Measurements from ENCODE around the gene MLEC.

MLEC gene

DNA sequence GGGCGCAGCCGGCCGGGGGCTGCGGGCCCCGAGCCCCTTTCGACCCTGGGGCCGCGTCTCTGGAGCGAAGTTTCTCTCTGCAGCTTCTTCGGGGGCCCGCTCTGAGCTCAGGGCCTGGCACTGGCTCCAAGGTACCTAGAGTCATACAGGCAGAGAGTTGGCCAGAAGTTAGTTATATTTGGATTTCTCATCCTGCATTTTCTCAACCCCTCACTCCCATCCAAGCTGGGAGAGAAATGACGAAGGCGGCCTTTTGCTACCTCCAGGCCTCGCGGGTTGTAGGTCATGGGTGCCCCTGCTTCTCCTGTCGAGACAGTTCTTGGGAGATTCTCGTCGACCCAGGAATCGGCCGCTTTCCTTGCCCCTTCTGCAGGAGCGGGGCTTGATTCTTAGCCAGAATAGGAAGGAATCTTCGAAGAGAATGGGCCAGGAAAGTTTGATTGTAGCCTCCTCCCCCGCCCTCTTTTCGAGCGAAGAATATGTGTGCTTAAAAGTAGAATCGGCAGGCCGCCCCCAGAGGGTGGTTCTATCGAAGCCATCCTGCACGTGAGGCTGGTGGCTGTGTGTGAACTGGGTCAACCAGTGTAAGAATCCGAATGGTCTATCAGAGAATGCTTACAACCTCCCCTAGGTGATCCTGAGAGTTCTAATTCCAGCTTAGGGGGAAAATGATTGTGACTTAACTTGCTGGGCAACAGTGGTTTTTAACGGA, 785 bp downstream of the MLEC start:
- no peak for TF ChIP-seq OSR1 (CRISPR knock-in tag; IDR thresholded peaks at IDR 0.05)
- TF ChIP-seq RARB (CRISPR knock-in tag; IDR thresholded peaks at IDR 0.05) = no peak
- no peak for TF ChIP-seq ESRRG (CRISPR knock-in tag; IDR thresholded peaks at IDR 0.05)
- TF ChIP-seq SNAI2 (CRISPR knock-in tag; IDR thresholded peaks at IDR 0.05) = no peak
- TF ChIP-seq ZC3H10 (CRISPR knock-in tag; IDR thresholded peaks at IDR 0.05) = no peak
- no peak for TF ChIP-seq GLIS3 (CRISPR knock-in tag; IDR thresholded peaks at IDR 0.05)
- no peak for TF ChIP-seq TCF4 (CRISPR knock-in tag; IDR thresholded peaks at IDR 0.05; ENCODE audit: borderline replicate concordance)
- TF ChIP-seq, protein P1, sequence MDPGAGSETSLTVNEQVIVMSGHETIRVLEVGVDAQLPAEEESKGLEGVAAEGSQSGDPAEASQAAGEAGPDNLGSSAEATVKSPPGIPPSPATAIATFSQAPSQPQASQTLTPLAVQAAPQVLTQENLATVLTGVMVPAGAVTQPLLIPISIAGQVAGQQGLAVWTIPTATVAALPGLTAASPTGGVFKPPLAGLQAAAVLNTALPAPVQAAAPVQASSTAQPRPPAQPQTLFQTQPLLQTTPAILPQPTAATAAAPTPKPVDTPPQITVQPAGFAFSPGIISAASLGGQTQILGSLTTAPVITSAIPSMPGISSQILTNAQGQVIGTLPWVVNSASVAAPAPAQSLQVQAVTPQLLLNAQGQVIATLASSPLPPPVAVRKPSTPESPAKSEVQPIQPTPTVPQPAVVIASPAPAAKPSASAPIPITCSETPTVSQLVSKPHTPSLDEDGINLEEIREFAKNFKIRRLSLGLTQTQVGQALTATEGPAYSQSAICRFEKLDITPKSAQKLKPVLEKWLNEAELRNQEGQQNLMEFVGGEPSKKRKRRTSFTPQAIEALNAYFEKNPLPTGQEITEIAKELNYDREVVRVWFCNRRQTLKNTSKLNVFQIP (CRISPR knock-in tag; IDR thresholded peaks at IDR 0.05; ENCODE audit: borderline replicate concordance, low read depth) = no peak
- no peak for TF ChIP-seq CSRNP3 (CRISPR knock-in tag; IDR thresholded peaks at IDR 0.05)
- TF ChIP-seq CSDC2 (CRISPR knock-in tag; IDR thresholded peaks at IDR 0.05) = no peak
- no peak for TF ChIP-seq ZNF70 (CRISPR knock-in tag; IDR thresholded peaks at IDR 0.05)
- no peak for TF ChIP-seq ZNF565 (CRISPR knock-in tag; conservative IDR thresholded peaks at IDR 0.05; ENCODE audit: low read depth)
- TF ChIP-seq TSHZ2 (CRISPR knock-in tag; IDR thresholded peaks at IDR 0.05) = no peak
- ATAC-seq = no peak

GRCh38 chr12:120688527-120689071, 1.6 kb downstream of the MLEC start:
- TF ChIP-seq, protein P1 (CRISPR knock-in tag; IDR thresholded peaks at IDR 0.05; ENCODE audit: borderline replicate concordance, low read depth) = no peak
- ATAC-seq = no peak

- no peak for ATAC-seq
- TF ChIP-seq ZNF70 (CRISPR knock-in tag; IDR thresholded peaks at IDR 0.05) (no peak), ZNF565 (CRISPR knock-in tag; conservative IDR thresholded peaks at IDR 0.05; ENCODE audit: low read depth) (no peak), ZNF8 (CRISPR knock-in tag; IDR thresholded peaks at IDR 0.05) (no peak), ZFP30 (CRISPR knock-in tag; IDR thresholded peaks at IDR 0.05) (no peak), ISL1 (CRISPR knock-in tag; IDR thresholded peaks at IDR 0.05) (no peak), TSHZ2 (CRISPR knock-in tag; IDR thresholded peaks at IDR 0.05) (no peak), ZC3H10 (CRISPR knock-in tag; IDR thresholded peaks at IDR 0.05) (no peak), ESRRG (CRISPR knock-in tag; IDR thresholded peaks at IDR 0.05) (no peak), PPARA (CRISPR knock-in tag; IDR thresholded peaks at IDR 0.05; ENCODE audit: borderline replicate concordance) (no peak), RARB (CRISPR knock-in tag; IDR thresholded peaks at IDR 0.05) (no peak), CSRNP3 (CRISPR knock-in tag; IDR thresholded peaks at IDR 0.05) (no peak), SNAI2 (CRISPR knock-in tag; IDR thresholded peaks at IDR 0.05) (no peak), TOX (CRISPR knock-in tag; IDR thresholded peaks at IDR 0.05; ENCODE audit: borderline replicate concordance) (no peak), ZFP3 (CRISPR knock-in tag; IDR thresholded peaks at IDR 0.05) (no peak), CSDC2 (CRISPR knock-in tag; IDR thresholded peaks at IDR 0.05) (no peak)
- TF ChIP-seq, protein P2, sequence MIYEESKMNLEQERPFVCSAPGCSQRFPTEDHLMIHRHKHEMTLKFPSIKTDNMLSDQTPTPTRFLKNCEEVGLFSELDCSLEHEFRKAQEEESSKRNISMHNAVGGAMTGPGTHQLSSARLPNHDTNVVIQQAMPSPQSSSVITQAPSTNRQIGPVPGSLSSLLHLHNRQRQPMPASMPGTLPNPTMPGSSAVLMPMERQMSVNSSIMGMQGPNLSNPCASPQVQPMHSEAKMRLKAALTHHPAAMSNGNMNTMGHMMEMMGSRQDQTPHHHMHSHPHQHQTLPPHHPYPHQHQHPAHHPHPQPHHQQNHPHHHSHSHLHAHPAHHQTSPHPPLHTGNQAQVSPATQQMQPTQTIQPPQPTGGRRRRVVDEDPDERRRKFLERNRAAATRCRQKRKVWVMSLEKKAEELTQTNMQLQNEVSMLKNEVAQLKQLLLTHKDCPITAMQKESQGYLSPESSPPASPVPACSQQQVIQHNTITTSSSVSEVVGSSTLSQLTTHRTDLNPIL (CRISPR knock-in tag; IDR thresholded peaks at IDR 0.05; ENCODE audit: low read depth) = no peak
These were observed 2.6 kb downstream of the MLEC start for GRCh38 chr12:120689397-120690082.

All from SK-N-SH treated with all-trans-retinoic acid at 6 μM for 48 hours (cell line).